GM21528 (cell line): ENCODE data around the gene SLC10A4.

Experiments
- ATAC-seq: cut with Tn5 transposase; IDR thresholded peaks from one replicate; pipeline ENCODE4 v1.9.1; 2021; ENCODE audit warnings: mild to moderate bottlenecking, moderate library complexity; ENCODE audit not compliant: unreplicated experiment, low FRiP score

The SLC10A4 gene

GRCh38 chr4:48484494-48485168 is 1.5 kb downstream of the SLC10A4 start:
- no peak for ATAC-seq

- ATAC-seq, result no peak
Observed at GRCh38 chr4:48489683-48490011, 6.5 kb downstream of the SLC10A4 start.

- no peak for ATAC-seq
Observed at GRCh38 chr4:48490012-48490679, 7.0 kb downstream of the SLC10A4 start, which contains the start of gene ZAR1. TSS of gene ZAR1 (plus strand) at chr4:48490252. CDS start at chr4:48490292, 40 bp downstream.

GRCh38 chr4:48490680-48491513 is 7.8 kb downstream of the SLC10A4 start:
- no peak for ATAC-seq

GRCh38 chr4:48491514-48492176 is 8.5 kb downstream of the SLC10A4 start:
- ATAC-seq, result no peak

GRCh38 chr4:48493452-48494100 is 10.4 kb downstream of the SLC10A4 start:
- no peak for ATAC-seq

GRCh38 chr4:48495941-48496340 is 12.8 kb downstream of the SLC10A4 start:
- no peak for ATAC-seq

- ATAC-seq, result no peak
Observed at GRCh38 chr4:48498895-48499294, 15.8 kb downstream of the SLC10A4 start.

- peak; percentile 83 for ATAC-seq
Observed at GRCh38 chr4:48499551-48500066, 16.5 kb downstream of the SLC10A4 start.

GRCh38 chr4:48503233-48504025 is 20.3 kb downstream of the SLC10A4 start:
- no peak for ATAC-seq

GRCh38 chr4:48504026-48504330 is 20.8 kb downstream of the SLC10A4 start:
- no peak for ATAC-seq

- ATAC-seq, result no peak
Observed at GRCh38 chr4:48504352-48504751, 21.2 kb downstream of the SLC10A4 start.

GRCh38 chr4:48506716-48507115 is 23.6 kb downstream of the SLC10A4 start:
- no peak for ATAC-seq

GRCh38 chr4:48509543-48509942 is 26.4 kb downstream of the SLC10A4 start:
- ATAC-seq, result no peak

GRCh38 chr4:48518143-48518542 is 35.0 kb downstream of the SLC10A4 start:
- ATAC-seq, result no peak

- no peak for ATAC-seq
Observed at GRCh38 chr4:48526406-48526805, 43.3 kb downstream of the SLC10A4 start.

GRCh38 chr4:48538358-48538757 is 55.2 kb downstream of the SLC10A4 start:
- no peak for ATAC-seq
